Islet of Langerhans (tissue), 1 donor: ENCODE data around the gene PAPOLB.
"Not testable (repeated sequence)": the region's sequence is repeated elsewhere in the genome, so short reads cannot be mapped to it uniquely, and the experiment has no call there.

Source experiments
- FAIRE-seq: peaks from one replicate; lab custom pipeline; 2011; peaks lifted over from hg19 to GRCh38; lab: Jason Lieb, UNC

Gene PAPOLB

DNA sequence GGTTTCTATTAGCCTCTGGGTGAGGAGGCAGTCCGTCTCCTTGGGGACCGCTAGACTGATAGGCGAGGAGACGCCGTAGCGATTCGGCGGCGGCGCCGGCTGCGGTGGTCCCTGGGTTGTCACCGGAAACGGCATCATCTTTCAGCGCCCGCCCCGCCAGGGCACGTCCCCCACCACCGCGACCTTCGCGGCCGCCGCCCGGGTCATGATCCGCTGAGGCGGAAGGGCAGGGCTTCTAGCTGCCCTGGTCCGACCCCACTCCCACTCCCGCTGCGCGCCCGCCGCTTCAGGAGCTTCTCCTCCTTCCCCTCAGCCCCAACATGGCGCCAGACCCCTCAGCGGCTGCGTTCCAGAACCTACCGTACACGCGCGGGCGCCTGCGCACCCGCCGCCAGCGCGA is at the start of gene PAPOLB:
Gene PAPOLB (minus strand): TSS at position 358 of the 400 bp plus-strand sequence. CDS start 220 bp downstream, at position 138.
- no peak for FAIRE-seq

DNA sequence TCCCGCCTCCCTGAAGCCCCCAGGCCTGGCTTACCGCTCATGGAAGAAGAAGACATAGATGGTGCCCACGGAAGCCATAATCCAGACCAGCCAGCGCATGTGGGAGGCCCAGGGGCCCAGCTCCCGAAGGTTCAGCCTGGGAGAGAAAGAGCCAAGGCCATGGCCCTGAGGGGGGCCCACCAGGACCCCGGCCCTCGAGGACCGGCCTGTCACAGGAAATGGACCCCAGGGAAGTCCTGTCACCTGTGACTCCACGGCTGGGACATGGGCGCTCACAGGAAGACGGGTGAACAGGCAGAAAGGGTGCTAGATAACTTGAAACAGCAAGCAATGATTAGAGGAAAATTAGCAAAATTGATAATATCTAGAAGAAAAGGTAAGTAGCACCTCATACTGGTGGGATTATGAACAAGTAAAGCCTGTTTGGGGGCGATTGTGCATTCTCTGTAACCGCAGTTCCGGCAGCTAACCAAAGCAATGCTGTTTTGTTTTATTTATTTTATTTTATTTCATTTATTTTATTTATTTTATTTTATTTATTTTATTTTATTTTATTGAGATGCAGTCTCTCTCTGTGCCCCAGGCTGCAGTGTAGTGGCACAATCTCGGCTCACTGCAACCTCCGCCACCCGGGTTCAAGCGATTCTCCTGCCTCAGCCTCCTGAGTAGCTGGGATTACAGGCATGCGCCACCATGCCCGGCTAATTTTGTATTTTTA is 49.4 kb upstream of the PAPOLB start:
- no peak for FAIRE-seq

DNA sequence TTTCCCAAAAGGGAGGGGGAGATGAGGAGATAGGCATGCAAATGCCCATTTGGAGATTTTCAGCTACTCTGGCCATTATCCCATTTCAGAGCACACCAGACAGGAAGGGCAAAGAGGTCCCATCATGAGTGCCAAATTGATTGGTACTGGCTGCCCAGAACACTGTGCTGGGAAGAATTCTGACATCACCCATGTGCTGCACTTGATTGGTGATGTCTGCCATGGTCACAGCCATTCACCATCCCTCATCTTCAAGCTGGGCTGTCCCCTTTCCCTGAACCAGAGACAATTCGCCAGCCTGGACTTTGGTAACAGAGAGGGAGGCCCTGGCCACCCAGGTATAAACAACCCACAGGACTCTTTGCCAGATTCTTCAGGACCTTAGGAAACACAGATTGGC is 44.9 kb upstream of the PAPOLB start:
- no peak for FAIRE-seq

DNA sequence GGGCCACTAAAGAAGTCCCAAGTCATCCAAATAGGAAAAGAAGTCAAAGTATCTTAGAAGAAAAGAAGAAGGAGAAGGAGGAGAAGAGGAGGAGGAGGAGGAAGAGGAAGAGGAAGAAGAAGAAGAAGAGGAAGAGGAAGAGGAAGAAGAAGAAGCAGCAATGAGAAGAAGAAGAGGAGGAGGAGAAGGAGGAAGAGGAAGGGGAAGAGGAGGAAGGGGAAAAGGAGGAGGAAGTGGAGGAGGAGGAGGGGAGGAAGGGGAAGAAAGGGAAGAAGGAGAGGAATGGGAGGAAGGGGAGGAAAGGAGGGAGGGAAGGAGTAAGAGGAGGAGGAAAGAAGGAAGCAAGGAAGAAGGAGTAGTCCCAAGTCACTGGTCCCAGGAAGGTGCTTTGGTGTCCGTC is 43.3 kb upstream of the PAPOLB start:
- FAIRE-seq, result no peak

DNA sequence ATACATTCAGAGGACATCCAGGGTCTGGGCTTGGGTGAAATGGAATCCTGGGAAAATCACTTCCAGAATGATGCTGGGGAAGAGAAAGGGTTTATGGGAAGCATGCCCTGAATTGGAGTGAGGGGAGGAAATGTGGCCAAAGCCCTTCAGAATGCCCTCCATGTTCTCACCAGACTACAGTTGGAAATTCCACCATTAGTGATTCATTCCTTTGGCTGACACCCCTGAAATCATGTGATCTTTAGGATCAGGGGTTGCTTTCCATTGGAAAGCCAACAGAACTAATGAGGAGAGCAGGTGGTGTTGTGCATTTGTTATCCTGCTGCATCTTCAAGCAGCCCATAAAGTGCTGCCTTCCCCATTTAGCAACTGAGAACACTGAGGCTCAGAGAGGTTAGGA is 42.5 kb upstream of the PAPOLB start:
- FAIRE-seq, result no peak

DNA sequence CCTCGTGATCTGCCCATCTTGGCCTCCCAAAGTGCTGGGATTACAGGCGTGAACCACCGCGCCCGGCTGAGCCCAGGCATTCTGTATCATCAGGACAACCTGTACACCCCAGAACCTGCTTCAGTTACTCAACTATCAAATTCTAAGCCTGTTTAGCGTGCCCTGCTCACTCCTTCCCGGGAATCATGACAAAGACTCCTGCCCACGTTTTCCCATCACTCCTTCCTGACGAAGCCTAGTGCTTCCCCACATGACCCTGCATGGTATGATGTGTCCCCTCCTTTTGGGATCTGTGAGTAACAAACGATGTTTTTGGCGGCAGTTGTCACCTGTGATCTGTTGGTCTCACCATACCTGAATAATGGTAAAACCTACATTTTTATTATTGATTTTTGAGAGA is 33.9 kb upstream of the PAPOLB start:
- FAIRE-seq, result no peak

DNA sequence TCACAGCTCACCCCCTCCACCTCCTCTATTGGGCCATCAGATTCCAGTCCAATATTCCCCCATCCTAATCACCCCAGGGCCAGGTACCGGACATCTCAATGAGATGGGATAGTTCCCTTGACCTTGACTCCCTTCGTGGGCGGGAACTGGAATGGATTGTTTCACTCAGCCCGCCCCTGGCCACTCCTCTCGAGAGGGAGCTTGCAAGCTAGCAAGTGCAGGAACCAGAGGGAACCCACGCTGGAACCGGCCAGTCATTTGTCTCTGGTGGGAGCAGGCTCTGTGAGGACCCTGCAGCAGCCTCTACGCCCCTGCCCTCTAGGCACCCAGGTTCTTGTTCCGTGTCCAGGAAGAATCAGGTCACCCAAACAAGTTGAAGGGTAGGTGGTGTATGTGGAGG is 32.7 kb upstream of the PAPOLB start:
- FAIRE-seq, result no peak

DNA sequence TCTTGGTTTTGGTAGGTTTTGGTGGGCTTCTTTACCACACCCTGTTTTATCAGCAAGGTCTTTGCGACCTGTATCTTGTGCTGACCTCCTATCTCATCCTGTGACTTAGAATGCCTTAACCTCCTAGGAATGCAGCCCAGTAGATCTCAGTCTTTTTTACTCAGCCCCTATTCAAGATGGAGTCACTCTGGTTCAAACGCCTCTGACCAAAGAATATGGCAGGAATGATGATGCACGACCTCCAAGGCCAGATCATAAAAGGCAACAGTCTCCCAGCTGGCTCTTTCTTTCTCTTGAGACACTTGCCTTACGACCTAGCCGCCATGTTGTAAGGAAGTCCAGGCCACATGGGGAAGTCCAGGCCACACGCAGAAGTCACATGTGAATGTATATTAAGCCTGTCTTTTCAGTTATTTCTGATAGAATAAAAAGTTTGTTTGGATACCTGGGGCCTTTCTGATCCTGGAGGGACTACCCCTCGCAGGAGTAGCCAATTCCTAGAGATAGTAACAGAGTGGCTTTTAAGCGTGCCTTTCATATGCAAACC is 32.2 kb upstream of the PAPOLB start:
- FAIRE-seq, result no peak

DNA sequence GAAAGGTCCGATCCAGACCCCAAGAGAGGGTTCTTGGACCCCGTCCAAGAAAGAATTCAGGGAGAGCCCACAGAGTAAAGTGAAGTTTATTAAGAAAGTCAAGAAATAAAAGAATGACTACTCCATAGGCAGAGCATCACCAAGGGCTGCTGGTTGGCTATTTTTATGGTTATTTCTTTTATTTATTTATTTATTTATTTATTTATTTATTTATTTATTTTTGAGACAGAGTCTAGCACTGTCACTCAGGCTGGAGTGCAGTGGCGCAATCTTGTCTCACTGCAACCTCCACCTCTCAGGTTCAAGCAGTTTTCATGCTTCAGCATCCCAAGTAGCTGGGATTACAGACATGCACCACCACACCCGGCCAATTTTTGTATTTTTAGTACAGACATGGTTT is 31.4 kb upstream of the PAPOLB start:
- FAIRE-seq, result not testable (repeated sequence)

DNA sequence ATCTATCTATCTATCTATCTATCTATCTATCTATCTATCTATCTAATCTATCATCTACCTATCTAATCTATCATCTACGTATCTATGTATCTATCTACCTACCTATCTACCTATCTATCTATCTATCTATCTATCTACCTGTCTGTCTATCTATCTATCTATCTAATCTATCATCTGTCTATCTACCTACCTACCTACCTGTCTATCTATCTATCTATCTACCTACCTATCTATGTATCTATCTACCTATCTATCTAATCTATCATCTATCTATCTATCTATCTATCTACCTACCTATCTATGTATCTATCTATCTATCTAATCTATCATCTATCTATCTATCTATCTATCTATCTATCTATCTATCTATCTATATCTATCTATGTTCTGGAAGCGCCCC is 29.7 kb upstream of the PAPOLB start:
- FAIRE-seq, result not testable (repeated sequence)

DNA sequence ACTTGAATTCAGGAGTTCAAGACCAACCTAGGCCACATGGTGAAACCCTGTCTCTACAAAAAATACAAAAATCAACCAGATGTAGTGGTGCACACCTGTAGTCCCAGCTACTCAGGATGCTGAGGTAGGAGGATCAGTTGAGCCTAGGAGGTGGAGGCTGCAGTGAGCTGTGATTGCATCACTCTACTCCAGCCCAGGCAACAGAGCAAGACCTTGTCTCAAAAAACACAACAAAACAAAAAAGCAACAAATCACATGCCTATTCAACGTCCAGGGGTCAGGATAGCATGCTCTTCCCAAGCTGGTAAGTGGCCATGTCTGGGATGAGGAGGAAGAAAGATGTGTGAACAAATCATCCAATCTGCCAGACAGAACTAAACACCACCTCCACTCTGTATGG is 27.9 kb upstream of the PAPOLB start:
- no peak for FAIRE-seq

DNA sequence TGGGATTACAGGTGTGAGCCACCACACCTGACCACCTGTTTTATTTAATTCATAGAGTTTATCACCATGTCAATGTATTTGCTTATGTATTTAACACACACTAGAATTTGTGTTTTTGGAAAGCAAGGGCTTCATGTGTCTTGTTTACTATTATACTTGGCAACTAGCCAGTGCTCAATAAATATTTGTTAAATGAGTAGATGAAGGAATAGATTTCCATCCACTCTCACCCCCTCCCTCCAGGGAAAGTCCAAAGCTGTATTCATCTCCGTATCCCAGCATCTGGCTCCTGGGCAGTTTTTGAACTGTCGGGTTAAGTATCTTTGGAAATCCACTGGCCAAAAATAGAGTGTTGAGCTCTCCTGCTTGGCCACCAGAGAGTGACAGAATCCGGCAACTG is 26.3 kb upstream of the PAPOLB start:
- FAIRE-seq, result no peak

DNA sequence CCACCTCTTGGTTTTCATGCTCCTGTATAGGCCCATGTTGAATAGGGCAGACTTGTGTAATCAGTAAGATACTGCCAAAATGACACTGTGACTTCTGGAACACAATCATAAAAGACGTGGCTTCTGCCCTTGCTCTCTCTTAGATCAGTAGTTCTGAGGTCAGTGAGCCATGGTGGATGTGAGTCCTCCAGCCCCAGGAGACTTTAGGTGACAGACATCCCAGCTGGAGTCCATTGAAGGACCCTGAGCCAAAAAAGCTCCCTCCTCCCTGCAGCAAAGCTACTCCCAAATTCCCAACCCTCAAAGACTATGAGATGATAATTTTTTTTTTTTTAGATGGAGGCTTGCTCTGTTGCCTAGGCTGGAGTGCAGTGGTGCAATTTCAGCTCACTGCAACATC is 24.8 kb upstream of the PAPOLB start:
- FAIRE-seq, result no peak

DNA sequence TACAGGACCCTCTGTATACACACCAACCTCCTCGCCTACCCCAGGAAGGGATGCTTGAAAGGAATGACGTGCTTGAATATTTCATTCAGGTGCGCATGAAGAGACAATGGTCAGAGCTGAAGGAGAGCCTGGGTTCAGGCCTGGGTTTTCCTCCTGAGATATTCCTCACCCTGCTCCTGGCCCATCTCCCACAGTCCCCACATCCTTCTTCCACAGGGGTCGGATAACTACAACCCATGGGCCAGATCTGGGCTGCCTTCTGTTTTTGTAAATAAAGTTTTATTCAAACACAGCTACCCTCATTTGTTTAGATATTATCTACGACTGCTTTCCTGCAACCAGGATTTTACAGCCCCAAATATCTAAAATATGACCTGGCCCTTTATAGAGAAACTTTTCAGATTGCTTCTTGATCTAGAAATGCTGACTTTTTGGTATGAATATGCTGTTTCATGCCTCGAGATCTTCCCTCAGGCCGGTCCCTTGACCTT is 23.5 kb upstream of the PAPOLB start:
- no peak for FAIRE-seq

DNA sequence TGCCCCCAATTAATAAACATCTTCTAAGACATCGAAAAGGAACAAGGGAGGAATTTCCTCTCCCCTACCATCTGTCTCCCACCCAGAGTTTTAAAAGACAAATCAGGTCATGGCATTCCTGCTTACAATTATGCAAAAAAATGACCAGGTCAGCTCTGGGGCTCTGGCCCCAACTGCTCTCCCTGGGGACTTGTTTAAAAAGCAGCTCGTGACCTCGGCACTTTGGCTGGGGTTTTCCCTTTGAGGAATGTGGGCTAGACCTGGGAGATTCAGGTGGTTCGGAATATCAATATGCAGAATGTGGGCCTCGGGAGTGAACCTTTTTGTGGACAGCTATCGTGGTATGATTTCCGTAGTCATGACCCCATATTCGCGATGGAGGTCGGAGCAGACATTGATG is 22.3 kb upstream of the PAPOLB start:
- FAIRE-seq, result no peak

DNA sequence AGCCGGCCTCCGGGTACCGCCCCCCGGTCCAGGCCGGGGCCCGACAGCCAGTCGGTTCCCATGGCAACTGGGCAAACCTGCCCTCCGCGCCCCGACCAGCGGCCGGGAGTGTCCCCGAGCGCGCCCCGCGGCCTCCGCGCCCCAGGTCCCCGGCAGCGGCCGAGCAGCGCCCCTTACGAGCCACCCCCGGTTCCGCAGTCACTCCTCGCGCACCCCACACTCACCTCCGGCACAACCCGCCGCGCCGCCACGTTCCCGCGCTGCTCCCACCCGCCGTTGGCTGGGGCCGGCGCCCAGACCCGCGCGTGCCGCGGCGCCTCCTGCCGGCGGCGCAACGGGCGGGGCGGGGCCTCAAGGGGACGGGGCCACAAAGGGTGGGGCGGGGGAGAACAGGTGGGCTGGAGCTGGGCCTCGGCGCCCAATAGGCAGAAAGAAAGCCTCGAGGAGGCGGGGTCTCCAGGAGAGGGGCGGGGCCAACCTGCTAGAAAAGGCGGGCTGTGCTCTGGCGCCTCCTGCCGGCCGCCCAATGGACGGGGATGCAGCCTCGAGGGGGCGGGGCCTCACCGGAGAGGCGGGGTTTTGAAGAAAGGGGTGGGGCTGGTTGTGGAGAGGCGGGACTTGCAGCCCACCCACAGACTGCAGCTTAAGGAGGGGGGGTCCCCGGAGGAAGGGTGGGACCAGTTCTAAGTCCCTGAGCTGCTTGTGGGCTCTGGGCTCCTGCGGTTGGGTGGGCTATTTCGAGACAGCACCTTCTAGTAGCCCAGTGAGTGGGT is 21.7 kb upstream of the PAPOLB start, which contains the start of gene RADIL:
Gene RADIL (minus strand): TSS at position 345 of the 773 bp plus-strand sequence. CDS start 5,577 bp downstream, outside the sequence.
- FAIRE-seq, result no peak

DNA sequence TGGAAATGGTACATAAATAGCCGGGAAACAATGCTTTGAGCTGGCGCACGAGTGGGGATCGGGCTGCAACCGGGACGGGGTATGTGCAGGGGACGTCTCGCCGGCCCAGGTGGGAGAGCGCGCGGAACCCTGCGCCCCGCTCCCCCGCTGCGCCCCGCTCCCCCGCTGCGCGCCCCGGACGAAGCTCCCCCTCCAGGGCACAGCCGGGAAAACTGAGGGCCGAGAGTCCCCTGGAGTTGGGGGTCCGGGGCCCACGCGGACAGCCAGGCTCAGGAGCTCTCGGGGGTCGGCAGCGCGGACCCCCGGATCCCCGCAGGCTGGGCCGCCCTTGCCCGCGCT is 21.2 kb upstream of the PAPOLB start:
- no peak for FAIRE-seq

DNA sequence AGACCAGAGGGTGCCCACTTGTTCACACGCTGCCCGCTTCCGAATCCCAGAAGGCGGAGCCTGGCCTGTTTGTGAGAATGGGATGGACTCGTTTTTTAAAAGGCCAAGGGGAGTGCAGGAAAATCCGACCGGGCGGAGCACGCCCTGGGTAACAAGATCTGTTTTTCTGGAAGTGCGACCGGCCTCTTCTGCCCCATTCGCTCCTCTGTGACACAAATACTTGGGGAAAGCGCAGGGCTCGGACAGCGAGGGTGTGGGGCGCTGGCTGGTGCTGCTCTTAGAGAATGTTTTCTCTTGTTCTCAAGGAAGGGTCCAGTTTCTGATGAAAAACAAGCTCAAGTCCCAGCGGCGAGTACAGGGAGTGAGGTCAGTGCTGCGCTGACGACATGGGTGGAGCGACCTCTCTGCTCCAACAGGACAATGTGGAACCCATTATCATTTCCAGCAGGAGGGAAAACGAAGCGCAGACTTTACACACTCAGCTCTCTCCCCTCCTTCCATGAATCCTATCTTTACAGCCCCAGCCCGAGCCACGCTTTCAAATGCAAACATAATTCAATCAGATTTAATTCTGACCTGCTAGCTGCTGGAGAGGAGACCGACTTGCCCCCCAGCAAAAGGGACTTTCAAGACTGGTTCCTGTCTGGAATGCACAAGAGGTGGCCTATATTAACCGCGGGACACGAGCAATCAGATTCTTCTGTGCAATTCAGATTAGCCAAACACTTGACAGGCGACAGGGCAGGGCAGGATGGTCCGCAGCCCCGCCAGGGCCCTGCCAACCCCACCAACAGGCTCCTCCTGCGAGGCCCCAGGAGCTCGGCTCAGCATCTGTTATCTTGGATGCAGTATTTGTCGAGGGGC is 20.6 kb upstream of the PAPOLB start:
- no peak for FAIRE-seq

DNA sequence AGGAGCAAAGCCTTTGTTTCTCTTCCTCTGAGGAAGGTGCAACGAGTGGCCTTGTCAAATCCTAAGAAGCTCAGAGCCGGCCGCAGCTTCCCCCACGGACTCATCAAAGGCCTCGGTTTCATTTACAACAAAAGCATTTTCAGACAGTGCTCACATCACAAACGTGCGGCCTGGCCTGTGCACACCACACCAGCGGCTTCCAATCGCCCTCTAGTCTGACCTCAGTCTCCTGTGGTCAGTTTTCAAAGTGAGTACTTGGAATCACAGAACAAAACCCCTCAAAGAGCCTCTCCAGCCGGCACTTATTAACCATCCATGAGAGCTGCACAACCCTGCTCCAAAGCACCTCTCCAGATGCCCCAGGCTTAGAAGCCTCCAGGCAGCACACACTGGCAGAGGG is 18.4 kb upstream of the PAPOLB start:
- FAIRE-seq, result no peak

DNA sequence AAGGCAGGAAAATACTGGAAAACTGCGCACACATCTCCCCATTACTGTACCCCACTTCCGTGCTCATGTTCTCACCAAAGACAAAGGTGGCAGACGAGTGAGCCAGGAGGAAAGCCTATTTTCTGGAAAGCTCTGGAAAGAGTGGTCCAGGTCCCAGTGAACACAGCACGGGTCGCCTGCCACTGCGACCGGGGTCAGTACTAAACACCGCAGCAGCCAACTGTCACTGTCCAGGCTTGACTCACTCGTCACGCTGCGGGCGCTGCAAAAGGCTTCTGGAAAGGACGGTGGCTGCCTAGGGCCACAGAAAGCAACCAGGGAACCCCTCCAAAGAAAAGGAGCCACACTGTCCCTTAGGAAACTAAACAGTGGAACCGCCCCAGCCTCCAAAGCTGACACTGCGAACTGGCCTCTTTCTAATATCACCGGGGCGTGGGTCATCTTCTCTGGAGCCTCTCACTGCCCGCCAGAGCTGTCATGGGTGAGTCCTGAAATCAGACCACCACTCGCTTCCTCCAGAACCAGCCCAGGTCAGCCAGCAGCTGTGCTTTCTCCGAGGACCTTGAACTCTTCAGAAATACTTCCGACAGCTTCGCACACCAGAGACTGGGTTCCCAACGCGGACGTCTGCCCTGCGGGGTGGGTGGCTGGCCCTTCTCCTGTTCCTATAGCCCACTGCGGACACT is 17.7 kb upstream of the PAPOLB start:
- FAIRE-seq, result no peak
